ENCODE results near the gene TULP3. TPM values are rescaled to one million over a fixed set of nuclear protein-coding genes. Genes with fewer than 3 reads are reported as not detected.

TULP3 gene
- total and polyA plus RNA-seq, 9 donors = 27.3 to 58.6 (median 42.1) TPM

- no peak for TF ChIP-seq EP300 (IDR thresholded peaks at IDR 0.05)
- TF ChIP-seq POLR2A (IDR thresholded peaks at IDR 0.05) = no peak
- TF ChIP-seq, protein P1, sequence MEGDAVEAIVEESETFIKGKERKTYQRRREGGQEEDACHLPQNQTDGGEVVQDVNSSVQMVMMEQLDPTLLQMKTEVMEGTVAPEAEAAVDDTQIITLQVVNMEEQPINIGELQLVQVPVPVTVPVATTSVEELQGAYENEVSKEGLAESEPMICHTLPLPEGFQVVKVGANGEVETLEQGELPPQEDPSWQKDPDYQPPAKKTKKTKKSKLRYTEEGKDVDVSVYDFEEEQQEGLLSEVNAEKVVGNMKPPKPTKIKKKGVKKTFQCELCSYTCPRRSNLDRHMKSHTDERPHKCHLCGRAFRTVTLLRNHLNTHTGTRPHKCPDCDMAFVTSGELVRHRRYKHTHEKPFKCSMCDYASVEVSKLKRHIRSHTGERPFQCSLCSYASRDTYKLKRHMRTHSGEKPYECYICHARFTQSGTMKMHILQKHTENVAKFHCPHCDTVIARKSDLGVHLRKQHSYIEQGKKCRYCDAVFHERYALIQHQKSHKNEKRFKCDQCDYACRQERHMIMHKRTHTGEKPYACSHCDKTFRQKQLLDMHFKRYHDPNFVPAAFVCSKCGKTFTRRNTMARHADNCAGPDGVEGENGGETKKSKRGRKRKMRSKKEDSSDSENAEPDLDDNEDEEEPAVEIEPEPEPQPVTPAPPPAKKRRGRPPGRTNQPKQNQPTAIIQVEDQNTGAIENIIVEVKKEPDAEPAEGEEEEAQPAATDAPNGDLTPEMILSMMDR (IDR thresholded peaks at IDR 0.05) = no peak
- H3K27ac ChIP-seq = no peak overlapping the region
- H3K9me3 ChIP-seq = no peaks in the 10 kb centered on the region
- intact Hi-C loops (cut with DNase I) = no loop called here
- no peaks in the 10 kb centered on the region for H3K36me3 ChIP-seq
- H3K27me3 ChIP-seq = no peaks in the 10 kb centered on the region
- peaks cover 13% of the 10 kb centered on the region for H3K4me1 ChIP-seq (ENCODE audit: insufficient read depth)
- DNase-seq = peak in 3 of 5 donors; percentile 35 to 53 (median 38)
- 56 to 72% (median 67%) methylated on average over 8 of the region's 8 CpGs for WGBS, 3 donors
- H3K4me3 ChIP-seq = peak overlapping the region; percentile 97
Observed at GRCh38 chr12:2893007-2893406, 2.3 kb downstream of the TULP3 start.

DNA sequence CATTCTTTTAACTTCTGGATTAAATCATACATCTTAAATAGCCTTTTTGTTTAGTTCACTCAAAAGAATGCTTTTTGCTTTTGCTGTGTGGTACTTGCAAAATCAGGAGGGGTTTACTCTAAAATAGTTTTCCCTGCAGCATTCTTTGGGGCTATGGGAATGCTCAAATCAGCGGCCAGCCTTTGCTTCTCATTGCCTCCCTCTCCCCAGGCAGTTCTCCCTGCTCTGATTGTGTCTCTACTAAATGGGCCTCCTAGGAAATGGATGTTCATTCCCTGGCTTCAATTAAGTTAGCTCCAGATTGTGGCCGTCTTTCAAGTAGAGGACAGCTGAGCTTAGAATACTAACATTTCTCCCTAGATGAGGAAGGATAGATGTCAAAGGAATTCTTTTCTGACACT, 4.4 kb downstream of the TULP3 start:
- 0 to 9% (median 8%) methylated on average over 2 of the region's 2 CpGs for WGBS, 3 donors
- Histone ChIP-seq H3K4me3 (no peak overlapping the region), H3K9me3 (no peaks in the 10 kb centered on the region), H3K27me3 (no peaks in the 10 kb centered on the region), H3K4me1 (ENCODE audit: insufficient read depth) (peaks cover 10% of the 10 kb centered on the region), H3K36me3 (no peaks in the 10 kb centered on the region), H3K27ac (no peak overlapping the region)
- no peak for TF ChIP-seq EP300 (IDR thresholded peaks at IDR 0.05)
- TF ChIP-seq, protein P1 (IDR thresholded peaks at IDR 0.05) = no peak
- no peak for TF ChIP-seq POLR2A (IDR thresholded peaks at IDR 0.05)
- intact Hi-C loops (cut with DNase I) = no loop called here
- DNase-seq = no peak

DNA sequence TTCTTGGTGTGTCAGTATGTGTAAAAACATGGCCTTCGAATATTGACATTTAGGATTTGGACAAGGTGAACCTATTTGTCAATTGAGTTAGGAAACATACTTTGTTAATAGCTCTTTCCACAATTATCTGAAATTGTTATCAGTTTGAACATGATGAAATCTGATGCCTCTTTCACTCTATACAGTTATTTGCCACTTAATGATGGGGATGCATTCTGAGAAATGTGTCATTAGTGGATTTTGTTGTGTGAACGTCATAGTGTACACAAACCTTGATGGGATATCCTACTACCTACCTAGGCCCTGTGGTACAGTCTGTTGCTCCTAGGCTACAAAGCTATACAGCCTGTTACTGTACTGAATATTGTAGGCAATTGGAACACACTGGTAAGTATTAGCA, 4.8 kb downstream of the TULP3 start:
- TF ChIP-seq POLR2A (IDR thresholded peaks at IDR 0.05) (no peak), EP300 (IDR thresholded peaks at IDR 0.05) (no peak)
- TF ChIP-seq, protein P1 (IDR thresholded peaks at IDR 0.05) = no peak
- Histone ChIP-seq H3K27ac (no peak overlapping the region), H3K36me3 (no peaks in the 10 kb centered on the region), H3K4me1 (ENCODE audit: insufficient read depth) (peaks cover 8% of the 10 kb centered on the region), H3K9me3 (no peaks in the 10 kb centered on the region), H3K27me3 (no peaks in the 10 kb centered on the region), H3K4me3 (no peak overlapping the region)
- intact Hi-C loops (cut with DNase I) = no loop called here
- WGBS, 3 donors = 59 to 86% (median 73%) methylated on average over 2 of the region's 2 CpGs
- DNase-seq = no peak

DNA sequence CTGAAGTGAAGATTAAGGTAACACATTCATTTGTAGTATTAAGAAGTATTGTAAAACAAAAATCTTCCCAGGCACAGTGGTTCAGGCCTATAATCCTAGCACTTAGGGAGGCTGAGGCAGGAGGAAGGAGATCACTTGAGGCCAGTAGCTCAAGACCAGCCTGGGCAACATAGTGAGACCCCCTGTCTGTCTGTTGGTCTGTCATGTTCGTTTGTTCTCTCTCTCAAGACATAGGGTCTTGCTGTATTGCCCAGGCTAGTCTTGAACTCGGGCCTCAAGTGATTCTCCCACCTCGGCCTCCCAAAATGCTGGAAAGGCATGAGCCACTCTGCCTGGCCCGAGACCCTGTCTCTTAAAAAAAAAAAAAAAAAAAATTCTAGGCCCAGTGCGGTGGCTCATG, 6.7 kb downstream of the TULP3 start:
- H3K27ac ChIP-seq = no peak overlapping the region
- intact Hi-C loops (cut with DNase I) = no loop called here
- no peaks in the 10 kb centered on the region for H3K9me3 ChIP-seq
- H3K27me3 ChIP-seq = no peaks in the 10 kb centered on the region
- no peak for DNase-seq
- 96 to 98% (median 98%) methylated on average over 5 of the region's 5 CpGs for WGBS, 3 donors
- no peaks in the 10 kb centered on the region for H3K36me3 ChIP-seq
- H3K4me1 ChIP-seq (ENCODE audit: insufficient read depth) = peaks cover 14% of the 10 kb centered on the region
- TF ChIP-seq POLR2A (IDR thresholded peaks at IDR 0.05) (no peak), EP300 (IDR thresholded peaks at IDR 0.05) (no peak)
- TF ChIP-seq, protein P1 (IDR thresholded peaks at IDR 0.05) = no peak
- H3K4me3 ChIP-seq = no peak overlapping the region
